ENCODE measurements around the gene PRR13. TPM values are rescaled to one million over a fixed set of nuclear protein-coding genes. Genes with fewer than 3 reads are reported as not detected.

Gene PRR13, protein sequence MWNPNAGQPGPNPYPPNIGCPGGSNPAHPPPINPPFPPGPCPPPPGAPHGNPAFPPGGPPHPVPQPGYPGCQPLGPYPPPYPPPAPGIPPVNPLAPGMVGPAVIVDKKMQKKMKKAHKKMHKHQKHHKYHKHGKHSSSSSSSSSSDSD
- 11.2 and 11.8 TPM in 2 replicates for total RNA-seq

DNA sequence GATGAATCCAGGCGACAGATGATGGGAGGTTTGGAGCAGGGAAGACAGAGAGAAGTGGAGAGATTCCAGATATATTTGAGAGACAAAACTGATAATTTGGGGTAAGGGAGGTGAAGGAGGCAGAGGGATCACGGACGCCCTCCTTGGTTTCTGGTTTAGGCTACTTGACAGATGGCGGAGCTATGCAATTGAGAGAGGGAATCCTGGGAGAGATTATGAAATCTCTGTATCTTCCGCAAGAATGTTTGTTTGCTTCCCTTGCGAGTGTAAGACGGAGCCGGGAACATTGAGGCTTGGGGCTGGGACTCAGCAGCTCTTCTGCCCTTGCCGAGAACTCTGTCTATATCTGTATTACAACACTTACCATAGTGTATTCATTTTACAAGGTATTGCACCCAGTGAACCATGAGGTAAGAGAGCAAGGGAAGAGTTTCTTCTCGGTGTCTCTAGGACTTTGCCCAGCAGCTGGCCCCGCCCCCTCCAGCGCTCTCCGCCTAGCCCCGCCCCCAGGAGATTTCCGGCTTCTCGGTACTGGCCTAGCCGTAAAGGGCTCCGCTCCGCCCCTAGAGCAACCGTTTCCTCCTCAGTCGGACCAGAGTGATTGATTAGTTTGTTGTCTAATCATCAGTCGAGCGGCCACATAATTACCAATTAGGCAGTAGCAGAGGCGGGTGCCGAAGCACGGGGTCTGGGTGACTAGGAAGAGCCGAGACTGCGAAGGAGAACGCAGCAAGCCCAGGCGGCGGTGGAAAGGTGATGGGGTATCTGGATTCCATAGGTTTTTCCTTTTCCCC is at the start of gene PRR13:
TSS of gene PRR13 (plus strand) at position 695 of the 794 bp plus-strand sequence. CDS start 981 bp downstream, outside the sequence.

DNA sequence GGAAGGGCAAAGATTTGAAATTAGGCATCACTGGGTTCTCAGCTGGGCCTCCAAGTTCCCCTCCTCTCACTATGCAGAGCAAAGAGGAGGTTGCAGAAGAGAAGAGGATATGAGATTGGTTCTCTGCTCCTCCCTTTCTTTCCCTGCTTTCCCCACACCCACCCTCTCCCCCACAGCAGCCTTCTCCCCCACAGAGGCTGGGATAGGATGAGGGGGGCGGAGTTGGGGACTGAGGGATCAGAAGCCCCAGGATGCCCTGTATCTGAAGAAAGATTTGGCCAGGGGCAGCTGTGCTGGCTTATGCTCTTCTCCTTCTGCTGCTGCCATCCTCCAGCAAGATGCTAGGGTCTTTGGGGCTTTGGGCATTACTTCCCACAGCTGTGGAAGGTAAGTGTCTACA is 17.9 kb upstream of the PRR13 start, which contains the start of gene AMHR2:
TSS of gene AMHR2 (plus strand) at position 259 of the 400 bp plus-strand sequence. CDS start at position 339, 80 bp downstream.

DNA sequence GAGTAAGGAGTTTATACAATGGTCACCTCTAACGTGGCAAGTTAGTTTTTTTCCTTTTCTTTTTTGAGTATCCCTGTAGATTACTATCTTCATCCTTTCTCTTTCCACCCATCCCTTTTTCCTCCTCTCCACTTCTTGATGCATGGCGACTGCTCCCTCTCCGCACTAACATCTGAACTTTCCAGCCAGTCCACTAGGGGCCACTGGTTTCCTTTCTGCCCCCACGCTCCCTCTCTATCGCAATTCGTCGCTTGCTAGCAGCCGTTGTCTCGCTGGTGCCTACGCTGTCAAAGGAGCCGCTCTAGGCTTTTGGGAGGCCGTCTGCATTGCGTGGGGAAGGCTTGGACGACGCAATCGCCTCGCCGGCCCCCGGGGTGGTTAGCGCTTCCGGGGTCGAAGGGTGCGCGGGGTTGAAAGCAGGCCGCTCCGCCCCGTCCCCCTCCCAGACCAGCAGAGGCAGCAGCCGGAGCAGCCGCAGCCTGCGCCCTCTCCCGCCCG is 10.2 kb downstream of the PRR13 start, which contains the start of gene PCBP2:
TSS of gene PCBP2 (plus strand) at position 442 of the 498 bp plus-strand sequence. CDS start 2,699 bp downstream, outside the sequence.

Other genes with a start within 250 kb of the PRR13 start
- gene ITGB7, start 234.5 kb upstream of the PRR13 start, total RNA-seq = under 0.01 and 0.09 TPM in 2 replicates
- gene RARG, start 209.5 kb upstream of the PRR13 start, total RNA-seq = 12.3 and 16.5 TPM in 2 replicates
- gene ESPL1, start 173.4 kb upstream of the PRR13 start, total RNA-seq = 1.3 and 1.5 TPM in 2 replicates
- gene PFDN5, start 146.2 kb upstream of the PRR13 start, total RNA-seq = 495 and 525 TPM in 2 replicates
- gene MYG1, start 142.0 kb upstream of the PRR13 start, total RNA-seq = 34.6 and 41.9 TPM in 2 replicates
- gene AAAS, start 120.1 kb upstream of the PRR13 start, total RNA-seq = 23.7 and 24.4 TPM in 2 replicates
- not detected in 2 replicates for gene SP7, start 105.4 kb upstream of the PRR13 start, total RNA-seq
- 30.2 and 36.9 TPM in 2 replicates for gene SP1, start 61.6 kb upstream of the PRR13 start, total RNA-seq
- not detected in 2 replicates for gene AMHR2, start 17.9 kb upstream of the PRR13 start, total RNA-seq
- 379 and 479 TPM in 2 replicates for gene PCBP2, start 10.4 kb downstream of the PRR13 start, total RNA-seq
- 3.1 and 5.1 TPM in 2 replicates for gene MAP3K12, start 57.7 kb downstream of the PRR13 start, total RNA-seq
- gene TARBP2, start 59.5 kb downstream of the PRR13 start, total RNA-seq = 32.4 and 37.1 TPM in 2 replicates
- gene NPFF, start 65.8 kb downstream of the PRR13 start, total RNA-seq = not detected in 2 replicates
- 8.0 and 9.7 TPM in 2 replicates for gene ATF7, start 184.6 kb downstream of the PRR13 start, total RNA-seq
- 123 and 126 TPM in 2 replicates for gene ATP5MC2, start 234.3 kb downstream of the PRR13 start, total RNA-seq

All from dermis lymphatic vessel endothelial cell (primary cell).